Fibroblast of lung (primary cell): ENCODE measurements around the gene PPP2R3B. TPM values are rescaled to one million over a fixed set of nuclear protein-coding genes. Genes with fewer than 3 reads are reported as not detected.

ENCODE experiments used
- DNase-seq, 2 donors: peaks; one replicate each; pipeline versions ENCODE4 v3.0.0 to v3.0.0-alpha.2; 2010; ENCODE audit warnings: low read depth in 2 of 2
- H2AFZ ChIP-seq: 2 replicates; pipeline ENCODE4 v1.5.1; 2012; ENCODE audit warnings: low read length, control low read depth, inconsistent platforms
- H3K27ac ChIP-seq: 2 replicates; pipeline ENCODE4 v1.5.1; 2011; ENCODE audit warnings: low read length, control low read depth; ENCODE audit not compliant: insufficient read depth
- H3K27me3 ChIP-seq: 2 replicates; pipeline ENCODE4 v1.5.1; 2011; ENCODE audit warnings: mild to moderate bottlenecking, low read length; ENCODE audit not compliant: control insufficient read depth, insufficient read depth
- H3K36me3 ChIP-seq: 2 replicates; pipeline ENCODE4 v1.5.1; 2011; ENCODE audit warnings: low read length; ENCODE audit not compliant: control insufficient read depth, insufficient read depth
- H3K4me1 ChIP-seq: 2 replicates; pipeline ENCODE4 v1.5.1; 2011; ENCODE audit warnings: low read length; ENCODE audit not compliant: control insufficient read depth, insufficient read depth; ENCODE audit errors: extremely low read depth
- H3K4me2 ChIP-seq: 2 replicates; pipeline ENCODE4 v1.5.1; 2011; ENCODE audit warnings: low read length, control low read depth; ENCODE audit not compliant: insufficient read depth; ENCODE audit errors: extremely low read depth
- H3K4me3 ChIP-seq, 4 experiments: fragments of 200-600 bp in 1 of 4; sonication (generic) in 1 of 4; replicated peaks in 1 of 4; 2 replicates each; pipeline ENCODE4 v1.5.1; 2011 to 2016; ENCODE audit warnings: low read length in 4 of 4, low read depth in 3 of 4, mild to moderate bottlenecking in 3 of 4, control low read depth in 2 of 4, inconsistent platforms in 1 of 4, mixed read lengths in 1 of 4; ENCODE audit not compliant: insufficient read depth in 1 of 4; ENCODE audit errors: control extremely low read depth in 1 of 4
- H3K79me2 ChIP-seq: 2 replicates; pipeline ENCODE4 v1.5.1; 2012; ENCODE audit warnings: mild to moderate bottlenecking, low read length, inconsistent platforms; ENCODE audit not compliant: control insufficient read depth, insufficient read depth
- H3K9ac ChIP-seq: 2 replicates; pipeline ENCODE4 v1.5.1; 2011; ENCODE audit warnings: mild to moderate bottlenecking, low read length, control low read depth; ENCODE audit not compliant: insufficient read depth
- H3K9me3 ChIP-seq: 2 replicates; pipeline ENCODE4 v1.5.1; 2012; ENCODE audit warnings: low read depth, low read length; ENCODE audit not compliant: control insufficient read depth, insufficient read depth
- H4K20me1 ChIP-seq: 2 replicates; pipeline ENCODE4 v1.5.1; 2011; ENCODE audit warnings: low read length; ENCODE audit not compliant: control insufficient read depth, insufficient read depth; ENCODE audit errors: extremely low read depth
- CTCF ChIP-seq, 2 donors: IDR thresholded peaks in 1 of 2; conservative IDR thresholded peaks in 1 of 2; 1 replicate in 1 of 2; 2 replicates in 1 of 2; pipeline ENCODE4 v1.5.1; 2011 to 2012; ENCODE audit warnings: low read length in 2 of 2, control low read depth in 1 of 2, inconsistent platforms in 1 of 2, low read depth in 1 of 2, mild to moderate bottlenecking in 1 of 2
- EZH2 ChIP-seq: IDR thresholded peaks from 2 replicates; pipeline ENCODE4 v1.5.1; 2012; ENCODE audit warnings: low read length, control low read depth, mild to moderate bottlenecking; ENCODE audit errors: missing control alignments
- polyA plus RNA-seq, 2 donors: library from polyadenylated mRNA; depleted of rRNA in 1 of 2; stranded (reverse) in 1 of 2; unstranded in 1 of 2; fragments of >200 nt; gene quantifications; 2 replicates each; pipeline ENCODE4 v1.2.1, GENCODE V29; 2011 to 2012; ENCODE audit warnings: missing spikeins in 1 of 2
- total RNA-seq: library from RNA; depleted of rRNA; stranded (reverse); fragments of >200 nt; gene quantifications from 2 replicates; pipeline ENCODE4 v1.2.1, GENCODE V29; 2014

The PPP2R3B gene
- total and polyA plus RNA-seq, 2 donors (not counting 1 experiment from before 2014, with no cell fraction given), result 3.2 to 14.7 TPM

- no peaks in the 10 kb centered on the region for H3K4me1 ChIP-seq
- H2AFZ ChIP-seq, result no peak overlapping the region
- no peaks in the 10 kb centered on the region for H3K36me3 ChIP-seq
- no peak overlapping the region for H3K4me2 ChIP-seq
- H3K9ac ChIP-seq, result no peak overlapping the region
- no peaks in the 10 kb centered on the region for H4K20me1 ChIP-seq
- H3K4me3 ChIP-seq, result no peak overlapping the region
- H3K27me3 ChIP-seq, result no peaks in the 10 kb centered on the region
- no peak for DNase-seq
- no peaks in the 10 kb centered on the region for H3K79me2 ChIP-seq
- H3K9me3 ChIP-seq, result no peaks in the 10 kb centered on the region
- no peak for TF ChIP-seq CTCF (conservative IDR thresholded peaks at IDR 0.05 in 1 of 2, IDR thresholded peaks at IDR 0.05 in 1 of 2; ENCODE audit: low read depth in 1 of 2, low read length in 2 of 2)
- no peak for TF ChIP-seq EZH2
- no peak overlapping the region for H3K27ac ChIP-seq
Measured at GRCh38 chrX:404656-405055, 17.9 kb upstream of the PPP2R3B start.

- Histone ChIP-seq H3K27me3 (no peaks in the 10 kb centered on the region), H3K4me1 (no peaks in the 10 kb centered on the region), H4K20me1 (no peaks in the 10 kb centered on the region), H3K4me3 (no peak overlapping the region), H3K9me3 (no peaks in the 10 kb centered on the region), H3K9ac (no peak overlapping the region), H3K27ac (no peak overlapping the region), H3K36me3 (no peaks in the 10 kb centered on the region), H3K4me2 (no peak overlapping the region), H2AFZ (no peak overlapping the region), H3K79me2 (no peaks in the 10 kb centered on the region)
- no peak for DNase-seq
- TF ChIP-seq EZH2 (no peak), CTCF (conservative IDR thresholded peaks at IDR 0.05 in 1 of 2, IDR thresholded peaks at IDR 0.05 in 1 of 2; ENCODE audit: low read depth in 1 of 2, low read length in 2 of 2) (no peak)
Measured at GRCh38 chrX:402857-403256, 16.1 kb upstream of the PPP2R3B start.

- Histone ChIP-seq H3K4me1 (no peaks in the 10 kb centered on the region), H3K9me3 (no peaks in the 10 kb centered on the region), H3K79me2 (no peaks in the 10 kb centered on the region), H3K4me3 (no peak overlapping the region), H3K9ac (no peak overlapping the region), H3K27me3 (no peaks in the 10 kb centered on the region), H3K27ac (no peak overlapping the region), H2AFZ (no peak overlapping the region), H3K4me2 (no peak overlapping the region), H4K20me1 (no peaks in the 10 kb centered on the region), H3K36me3 (no peaks in the 10 kb centered on the region)
- DNase-seq, result no peak
- TF ChIP-seq EZH2 (no peak), CTCF (conservative IDR thresholded peaks at IDR 0.05 in 1 of 2, IDR thresholded peaks at IDR 0.05 in 1 of 2; ENCODE audit: low read depth in 1 of 2, low read length in 2 of 2) (no peak)
Measured at GRCh38 chrX:400258-400657, 13.6 kb upstream of the PPP2R3B start.
